Hindlimb muscle (tissue), 1 donor: ENCODE results near the gene CADPS. TPM values are rescaled to one million over a fixed set of nuclear protein-coding genes. Genes with fewer than 3 reads are reported as not detected.
A peak's percentile ranks its signal among the peaks of the same experiment; 100 is the strongest.

ENCODE experiments used
- DNase-seq: peaks from one replicate; pipeline ENCODE4 v3.0.0-alpha.2; 2013
- polyA plus RNA-seq: library from polyadenylated mRNA; unstranded; fragments of 120-200 nt; gene quantifications from one replicate; pipeline ENCODE4 v1.2.1, GENCODE V29; 2013; ENCODE audit not compliant: insufficient read length

CADPS gene
- 1.4 TPM for polyA plus RNA-seq

DNA sequence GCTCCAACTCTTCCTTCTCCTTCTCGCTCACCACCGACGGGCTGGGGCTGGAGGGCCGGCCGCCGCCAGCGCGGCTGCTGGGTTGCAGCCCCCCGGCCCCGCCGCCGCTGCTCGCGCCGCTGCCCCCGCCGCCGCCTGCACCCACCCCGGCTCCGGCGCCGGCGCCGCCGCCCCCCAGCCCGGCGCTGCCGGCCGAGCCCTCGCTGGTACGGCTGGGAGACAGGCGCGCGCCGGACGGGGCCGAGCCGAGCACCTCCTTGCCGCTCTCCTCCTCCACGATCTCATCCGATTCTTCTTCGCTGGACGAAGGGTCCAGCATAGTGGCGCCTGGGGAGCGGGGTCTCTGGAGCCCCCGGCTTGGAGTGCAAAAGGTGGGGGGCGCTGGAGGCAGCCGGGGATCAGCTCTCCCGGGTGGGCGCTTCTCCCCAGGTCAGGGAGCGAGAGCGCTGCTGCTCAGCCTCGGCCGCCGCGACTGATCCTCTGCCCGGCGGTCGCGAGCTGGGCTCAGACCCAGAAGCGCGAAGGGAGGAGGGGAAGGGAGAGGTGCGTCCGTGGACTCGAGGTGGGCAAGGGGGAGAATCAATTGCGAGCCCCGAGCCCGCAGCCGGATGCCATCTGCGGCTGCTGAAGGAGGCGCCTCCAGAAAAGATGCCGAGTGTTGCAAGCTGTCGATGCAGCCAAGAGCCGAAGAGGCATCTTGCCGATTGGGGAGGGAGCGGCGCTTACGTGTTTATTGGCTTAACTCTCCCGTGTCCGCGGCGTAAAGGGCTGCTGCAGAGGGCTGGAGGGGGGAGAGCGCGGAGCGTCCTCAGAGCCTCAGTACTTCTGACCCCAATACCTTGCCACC, at the start of gene CADPS:
CADPS (minus strand) TSS at position 706 of the 847 bp plus-strand sequence; CDS start at position 319, 387 bp downstream.
- no peak for DNase-seq

DNA sequence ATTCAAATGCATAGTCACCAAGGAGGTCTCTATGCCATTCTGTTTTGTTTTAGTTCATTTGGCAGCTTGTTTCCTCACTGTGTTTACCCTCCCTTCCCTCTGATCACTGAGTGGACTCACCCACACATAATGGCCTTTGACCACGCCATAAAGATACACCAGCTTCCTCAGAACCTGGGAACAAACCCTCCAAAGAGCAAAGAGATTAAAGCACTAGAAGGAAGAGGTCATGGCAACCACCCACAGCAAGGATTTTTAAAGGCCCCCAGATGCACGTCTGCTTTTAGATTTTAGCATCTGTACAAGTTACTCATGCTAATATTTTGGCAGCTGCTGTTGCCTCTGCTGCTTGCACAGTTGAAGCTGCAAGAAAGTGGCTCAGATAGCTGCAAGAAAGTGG, 47.9 kb upstream of the CADPS start:
- DNase-seq: peak; percentile 9

DNA sequence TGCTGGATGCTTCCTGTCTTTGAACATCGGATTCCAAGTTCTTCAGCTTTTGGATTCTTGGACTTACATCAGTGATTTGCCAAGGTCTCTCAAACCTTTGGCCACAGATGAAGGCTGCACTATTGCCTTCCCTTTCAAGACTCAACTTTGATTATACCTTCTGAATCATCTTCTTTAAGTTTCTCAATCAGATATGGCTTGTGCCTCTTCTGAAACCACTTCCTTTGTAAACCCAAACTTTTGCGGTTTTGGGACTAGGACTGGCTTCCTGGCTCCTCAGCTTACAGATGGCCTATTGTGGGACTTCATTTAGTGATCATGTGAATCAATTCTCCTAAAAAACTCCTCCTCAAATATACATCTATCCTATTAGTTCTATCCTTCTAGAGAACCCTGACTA, 47.1 kb upstream of the CADPS start:
- no peak for DNase-seq

DNA sequence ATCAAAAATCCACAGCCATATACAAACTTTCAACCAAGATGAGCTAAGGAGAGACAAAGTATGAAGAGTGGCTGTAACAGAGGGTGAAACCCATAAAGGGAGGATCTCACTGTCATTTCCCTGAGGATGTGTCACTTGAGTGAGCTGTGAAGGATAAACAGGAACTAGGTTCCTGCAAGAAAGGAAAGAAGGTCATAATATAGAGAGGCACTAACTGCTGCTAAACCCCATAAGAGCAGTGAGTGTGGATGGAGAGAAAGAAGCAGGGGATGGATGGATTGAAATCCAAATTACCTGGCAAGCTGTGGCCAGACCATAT, 45.2 kb upstream of the CADPS start:
- no peak for DNase-seq

DNA sequence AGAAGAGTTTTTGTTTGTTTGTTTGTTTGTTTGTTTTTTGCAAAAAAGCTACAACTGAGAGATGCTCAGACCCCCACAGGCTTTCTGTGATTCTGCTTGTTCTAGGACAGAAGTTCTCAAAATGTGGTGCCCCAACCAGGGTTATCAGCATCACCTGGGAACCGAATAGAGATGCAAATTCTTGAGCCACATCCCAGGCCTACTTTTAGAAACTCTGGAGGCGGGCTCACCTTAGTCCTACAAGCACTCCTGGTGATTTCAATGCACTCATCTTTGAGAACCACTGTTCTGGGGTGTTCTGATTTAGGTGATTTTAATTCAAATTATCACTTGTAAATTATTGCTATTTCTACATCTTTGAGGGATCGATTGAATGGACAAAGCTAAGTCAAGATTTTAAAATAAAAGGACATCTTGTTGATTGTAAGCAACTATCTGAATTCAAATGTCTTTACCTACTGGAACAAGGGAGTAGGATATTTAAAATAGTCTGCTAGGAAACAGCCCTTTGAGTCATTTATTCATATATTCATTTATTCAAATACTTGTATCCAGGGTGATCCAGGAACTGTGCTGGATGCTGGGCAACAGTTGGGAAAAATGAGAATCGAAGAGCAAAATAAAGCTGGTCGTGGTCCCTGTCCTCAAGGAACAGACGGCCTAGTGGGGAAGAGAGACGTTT, 44.7 kb upstream of the CADPS start:
- DNase-seq: no peak

DNA sequence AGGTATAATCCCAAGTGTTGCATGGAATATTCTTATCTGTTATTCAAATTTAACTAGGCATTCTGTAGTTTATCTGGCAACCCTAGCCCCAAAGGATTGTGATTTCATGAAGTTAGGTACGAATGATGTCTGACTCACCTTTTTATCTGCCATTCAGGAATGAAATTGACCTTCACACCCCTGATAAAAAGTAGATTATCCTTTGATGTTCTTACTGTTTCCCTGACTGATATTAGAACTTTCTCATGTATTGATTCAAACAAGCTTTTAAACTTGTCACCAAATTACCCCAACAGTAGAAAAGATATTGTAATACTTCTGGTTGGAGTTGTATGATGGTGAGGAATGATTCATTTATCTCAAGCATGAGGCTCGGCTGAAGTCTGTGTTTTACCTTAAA, 43.6 kb upstream of the CADPS start:
- no peak for DNase-seq

DNA sequence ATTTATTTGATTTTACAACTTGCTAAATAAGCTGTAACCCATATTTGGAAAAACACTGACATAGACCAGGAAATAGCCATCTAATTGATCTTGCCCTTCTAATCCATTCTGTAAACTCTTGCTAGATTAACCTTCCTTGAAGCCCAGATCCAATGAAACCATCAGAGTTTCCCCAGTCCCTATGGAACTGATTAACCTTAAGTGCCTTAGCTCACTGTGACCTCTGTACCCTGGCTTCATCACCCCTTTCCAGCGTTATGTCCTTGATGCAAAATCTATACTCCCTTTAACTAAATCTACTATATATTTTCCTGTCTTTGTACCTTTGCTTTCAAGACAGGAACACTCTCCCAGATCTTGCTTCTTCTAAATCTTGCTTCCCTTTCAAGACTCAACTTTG, 42.9 kb upstream of the CADPS start:
- DNase-seq: no peak

DNA sequence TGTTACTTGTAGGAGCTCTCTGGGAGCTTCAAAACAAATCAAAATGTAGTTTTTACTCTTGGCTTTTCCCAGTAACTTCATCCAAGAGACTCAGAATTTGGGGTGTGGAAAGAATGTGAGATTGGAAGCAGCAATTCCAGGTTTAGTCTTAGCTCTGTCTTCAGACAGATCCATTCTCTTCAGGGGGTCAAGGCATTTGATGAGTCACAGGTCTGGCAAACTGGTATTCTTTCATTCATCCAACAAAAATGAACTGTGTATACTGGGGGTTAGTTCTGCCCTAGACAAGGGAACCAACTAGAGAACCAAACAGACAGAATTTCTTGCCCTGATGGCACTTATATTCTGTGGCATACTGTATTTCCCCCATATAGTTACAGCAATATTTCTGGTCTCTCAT, 36.3 kb upstream of the CADPS start:
- DNase-seq: no peak

DNA sequence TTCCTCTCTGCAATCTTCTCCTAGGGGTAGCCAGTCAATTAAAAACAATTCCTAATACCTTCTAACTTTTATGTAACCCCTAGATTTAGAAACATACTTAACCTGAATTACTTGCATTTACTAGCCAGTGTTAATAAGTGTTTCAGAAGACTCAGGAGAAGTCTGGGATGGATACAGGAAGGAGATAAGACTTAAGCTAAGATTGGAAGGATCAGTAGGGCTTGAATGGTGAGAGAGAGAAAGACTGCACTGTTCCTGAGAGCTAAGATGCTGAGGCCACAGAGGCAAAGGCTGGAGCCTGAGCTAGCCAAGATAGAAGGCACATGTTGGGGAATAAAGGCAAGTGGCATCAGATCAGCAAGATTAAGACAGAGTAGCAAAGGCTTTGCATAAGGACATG, 30.1 kb upstream of the CADPS start:
- no peak for DNase-seq

DNA sequence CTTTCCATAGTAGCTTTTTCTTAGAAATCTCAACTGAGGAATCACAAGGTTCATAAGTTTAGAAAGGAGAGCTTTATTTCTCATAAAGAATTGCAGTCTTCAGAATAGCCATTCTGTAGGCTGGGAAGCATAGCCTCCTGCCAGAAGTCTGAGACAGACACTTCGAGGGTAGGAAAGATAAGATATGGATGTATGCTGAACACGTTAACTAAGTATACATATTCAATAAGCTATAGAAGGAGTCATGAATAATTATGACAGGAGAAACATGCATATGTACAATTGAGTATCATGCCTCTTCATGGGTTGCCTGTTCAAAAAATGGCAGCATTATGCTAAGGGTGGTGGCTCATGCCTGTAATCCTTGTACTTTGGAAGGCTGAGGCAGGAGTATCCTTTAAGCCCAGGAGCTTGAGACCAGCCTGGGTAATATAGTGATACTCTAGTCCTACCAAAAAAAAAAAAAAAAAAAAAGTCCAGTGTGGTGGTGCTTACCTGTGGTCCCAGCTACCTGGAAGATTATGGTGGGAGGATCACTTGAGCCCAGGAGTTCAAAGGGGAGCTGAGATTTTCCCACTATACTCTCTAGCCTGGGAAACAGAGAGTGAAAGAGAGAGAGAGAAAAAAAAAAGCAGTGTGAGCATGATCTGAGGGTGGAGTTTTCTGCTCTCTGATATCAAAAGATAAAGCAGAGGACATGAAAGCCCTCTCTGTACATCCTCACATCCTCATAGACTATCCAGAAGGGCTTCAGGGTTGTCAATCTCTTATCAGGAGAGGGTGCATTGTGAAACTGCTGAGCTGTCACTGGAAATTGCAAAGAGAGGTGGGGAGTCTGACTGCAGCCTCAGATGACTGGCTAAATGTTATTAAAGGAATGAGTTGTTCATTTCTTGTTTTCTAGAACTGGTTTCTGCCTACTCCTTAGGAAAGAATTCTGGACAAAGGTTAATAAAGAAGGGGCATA, 23.6 kb upstream of the CADPS start:
- no peak for DNase-seq

DNA sequence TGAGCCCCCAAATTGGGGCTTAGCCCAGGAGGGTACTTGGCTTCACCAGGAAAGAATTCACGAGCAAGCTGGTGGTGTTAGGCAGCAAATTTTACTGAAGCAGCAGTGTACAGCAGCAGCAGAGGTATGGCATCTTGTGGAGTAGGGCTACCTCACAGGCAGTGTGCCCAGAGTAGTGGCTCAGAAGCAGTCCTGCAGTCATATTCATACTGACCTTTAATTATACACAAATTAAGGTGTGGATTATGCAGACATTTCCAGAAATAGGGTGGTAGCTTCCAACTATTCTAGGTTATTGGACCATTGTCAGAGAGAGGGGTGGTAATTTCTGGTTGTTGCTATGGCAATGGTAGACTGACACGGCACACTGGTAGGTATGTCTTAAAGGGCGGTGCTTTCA, 20.7 kb upstream of the CADPS start:
- DNase-seq: no peak

DNA sequence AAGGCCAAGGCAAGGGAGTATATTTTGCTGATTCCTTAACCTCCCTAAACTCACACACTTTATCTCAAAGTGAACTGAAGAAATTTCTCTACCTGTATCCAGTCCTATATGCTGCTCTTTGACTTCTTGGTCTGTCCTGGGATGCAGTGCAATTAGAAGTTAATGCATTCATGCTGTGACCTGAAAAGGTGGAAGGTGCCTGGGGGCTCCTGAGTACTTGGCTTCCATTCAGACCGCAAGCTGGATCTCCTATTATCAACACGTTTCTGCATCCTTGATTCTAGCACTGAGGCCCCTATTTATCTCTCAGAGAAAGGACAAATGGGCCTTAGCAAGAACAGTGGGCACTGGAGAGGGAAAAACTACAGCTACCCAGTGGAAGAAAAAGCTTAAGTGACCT, 17.7 kb upstream of the CADPS start:
- no peak for DNase-seq

DNA sequence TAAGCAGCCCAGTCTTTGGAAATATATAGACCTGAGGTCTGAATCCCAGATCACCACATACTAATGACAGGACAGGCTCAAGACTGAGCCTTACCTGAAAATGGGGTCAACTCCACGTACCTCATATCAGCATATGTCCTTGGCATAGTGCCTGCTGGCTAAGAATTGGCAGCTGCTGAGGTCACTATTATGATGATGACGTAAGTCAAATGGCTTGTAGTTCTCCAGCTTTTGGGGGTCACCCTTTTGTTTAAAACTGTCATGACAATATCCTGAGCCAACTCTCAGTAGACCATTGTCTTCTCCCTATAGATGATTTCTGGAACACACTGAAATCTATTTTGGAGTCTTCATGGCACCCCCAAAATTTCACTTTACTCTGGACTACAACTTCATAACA, 16.8 kb upstream of the CADPS start:
- no peak for DNase-seq

DNA sequence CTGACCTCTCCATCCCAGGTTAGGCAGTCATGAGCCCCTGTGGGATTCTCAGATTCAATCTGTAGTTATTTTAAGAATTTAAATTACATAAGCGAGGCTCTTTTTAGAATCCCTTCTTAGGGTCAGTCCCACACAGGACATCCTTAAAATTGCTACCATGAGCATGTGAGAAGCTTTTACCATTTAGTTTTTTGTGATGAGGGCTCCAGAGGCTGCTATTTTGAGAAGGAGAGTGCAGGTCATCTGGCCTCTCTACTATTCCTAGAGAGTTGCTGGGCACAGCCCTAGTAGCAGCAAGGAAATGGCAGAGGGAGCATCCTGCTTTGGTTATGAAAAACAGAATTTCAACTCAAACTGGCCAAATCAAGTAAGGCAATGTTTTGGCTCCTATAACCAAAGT, 13.6 kb upstream of the CADPS start:
- DNase-seq: no peak

DNA sequence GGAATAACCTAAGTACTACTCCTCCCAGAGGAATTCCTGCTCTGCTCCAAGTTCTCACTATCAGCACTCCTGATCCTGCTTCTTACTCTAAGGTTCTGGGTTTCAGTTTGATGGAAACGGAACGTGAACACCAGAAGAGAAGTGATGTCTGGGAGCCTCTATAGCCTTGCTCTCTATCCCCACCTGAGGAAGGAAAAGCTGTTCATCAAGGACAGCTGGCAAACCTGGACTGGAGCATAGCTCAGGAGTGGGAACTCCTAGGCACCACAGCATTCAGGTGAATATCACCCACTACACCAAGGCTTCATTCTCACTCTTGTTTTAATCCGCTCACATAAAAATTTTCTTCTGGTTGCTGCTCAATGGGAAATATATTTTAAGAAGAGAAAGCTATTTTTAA, 13.0 kb upstream of the CADPS start:
- no peak for DNase-seq

DNA sequence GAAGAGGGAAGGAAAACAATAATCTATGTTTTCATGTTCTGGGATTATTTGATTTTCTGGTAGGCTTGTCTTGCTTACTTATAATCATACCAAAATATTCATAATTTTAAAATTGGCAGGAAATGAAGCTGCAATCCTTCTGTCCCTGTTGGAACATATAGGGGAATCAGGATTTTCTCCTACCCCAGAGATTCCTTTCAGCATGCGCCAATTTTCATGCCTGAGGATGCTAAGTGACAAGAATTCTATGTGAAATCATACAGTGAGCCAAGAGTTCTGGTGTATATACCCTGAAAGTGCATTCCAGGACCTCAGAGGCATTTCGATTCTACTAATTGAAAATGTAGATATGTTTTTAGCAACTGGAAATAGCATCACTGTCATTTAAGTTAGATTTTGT, 9.9 kb upstream of the CADPS start:
- DNase-seq: no peak

DNA sequence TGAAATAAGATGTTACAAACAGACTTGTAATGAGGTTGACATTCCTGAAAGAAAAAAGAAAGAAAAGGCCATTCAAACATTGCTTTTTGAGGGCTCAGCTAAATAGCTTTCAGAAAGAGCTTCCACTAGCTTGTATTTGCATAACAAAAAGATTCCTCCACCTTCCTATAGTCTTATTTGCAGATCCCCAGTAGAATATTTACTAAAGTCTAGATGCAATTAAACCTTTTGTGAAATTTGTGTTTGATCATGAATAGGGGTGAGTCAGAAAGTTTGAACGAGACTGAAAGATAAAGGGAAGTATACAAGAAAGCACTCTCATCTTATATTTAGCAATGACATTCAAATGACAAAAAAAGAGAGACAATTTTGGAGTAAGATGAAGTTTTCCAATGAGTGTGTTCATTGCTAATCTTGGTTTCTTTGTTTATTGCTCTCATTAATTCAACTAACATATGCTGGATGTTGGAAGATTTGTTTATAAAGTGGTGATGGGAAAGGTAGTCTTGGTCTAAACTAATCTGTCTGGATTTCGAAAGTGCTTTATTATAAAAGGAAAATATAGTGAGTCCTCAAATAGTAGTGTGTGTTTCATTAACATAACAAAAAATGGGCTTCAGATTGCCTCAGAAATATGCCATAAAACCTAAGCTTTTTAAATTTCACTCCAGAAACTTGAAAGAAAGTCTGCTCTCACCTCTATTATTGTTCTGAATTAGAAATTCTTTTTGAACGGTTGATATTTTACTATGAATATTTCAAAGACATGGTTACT, 9.1 kb upstream of the CADPS start:
- DNase-seq: no peak

DNA sequence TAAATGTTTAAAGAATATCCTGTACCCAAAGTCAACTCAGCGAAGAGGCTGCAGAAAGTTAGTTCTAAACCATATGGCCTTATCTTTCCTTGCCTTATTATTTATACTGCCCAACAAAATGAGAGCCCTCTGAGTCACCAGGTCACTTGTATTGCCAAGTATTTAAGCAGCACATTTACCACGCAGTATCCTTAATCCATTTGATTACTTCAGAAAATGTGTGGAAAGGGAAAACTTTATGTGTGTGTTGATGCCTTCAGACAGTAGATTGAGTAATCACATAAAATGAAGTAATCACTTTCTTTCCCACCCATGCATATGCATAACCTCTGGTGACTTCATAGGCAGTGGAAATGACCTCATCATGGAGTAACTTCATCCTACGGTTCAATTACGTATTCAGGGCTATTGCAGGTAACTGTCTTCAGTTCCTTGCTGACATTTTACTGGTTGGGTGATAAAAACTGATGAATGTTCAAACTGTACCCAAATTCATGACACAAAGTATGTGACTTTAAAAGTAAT, 7.5 kb upstream of the CADPS start:
- no peak for DNase-seq

DNA sequence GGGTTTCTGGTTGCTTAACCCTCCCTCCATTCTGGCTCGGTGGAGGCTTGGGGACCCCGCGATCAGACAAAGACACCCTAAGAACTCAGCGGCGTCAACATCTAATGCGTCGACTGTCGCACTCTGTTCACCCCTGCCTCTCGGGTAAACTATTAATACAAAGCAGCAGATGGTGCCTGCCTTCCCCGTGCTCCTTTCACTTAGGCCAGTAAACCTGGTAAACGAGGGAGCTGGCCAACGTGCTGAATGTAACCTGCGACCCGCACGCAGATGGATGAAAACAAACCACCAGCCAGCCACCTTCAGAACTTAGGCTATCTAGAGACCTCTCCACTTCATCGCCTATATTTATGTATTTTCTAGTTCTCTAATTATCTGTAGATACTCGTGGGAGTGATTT, 848 bp upstream of the CADPS start:
- DNase-seq: peak; percentile 23

DNA sequence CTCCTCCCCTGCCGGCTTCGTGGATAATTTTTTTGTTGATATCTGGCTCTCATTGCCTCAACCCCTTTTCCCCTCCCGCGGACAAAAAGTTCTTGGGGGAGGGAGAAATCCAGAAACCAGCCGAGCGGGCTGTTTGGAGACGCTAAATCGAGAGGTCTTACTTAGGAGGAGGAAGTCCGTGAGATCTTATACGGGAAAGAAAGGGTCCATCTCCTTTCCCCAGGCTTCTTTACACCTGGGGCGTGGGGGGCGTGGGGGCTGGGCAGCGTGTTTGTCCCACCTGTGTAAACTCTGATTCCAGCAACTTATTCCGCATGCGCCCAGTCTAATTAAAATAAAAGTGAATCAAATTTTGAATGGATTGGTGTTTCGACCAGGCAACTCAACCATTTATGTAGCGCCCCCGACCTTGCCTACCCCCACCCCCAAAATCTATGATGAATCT, 364 bp upstream of the CADPS start:
- no peak for DNase-seq

DNA sequence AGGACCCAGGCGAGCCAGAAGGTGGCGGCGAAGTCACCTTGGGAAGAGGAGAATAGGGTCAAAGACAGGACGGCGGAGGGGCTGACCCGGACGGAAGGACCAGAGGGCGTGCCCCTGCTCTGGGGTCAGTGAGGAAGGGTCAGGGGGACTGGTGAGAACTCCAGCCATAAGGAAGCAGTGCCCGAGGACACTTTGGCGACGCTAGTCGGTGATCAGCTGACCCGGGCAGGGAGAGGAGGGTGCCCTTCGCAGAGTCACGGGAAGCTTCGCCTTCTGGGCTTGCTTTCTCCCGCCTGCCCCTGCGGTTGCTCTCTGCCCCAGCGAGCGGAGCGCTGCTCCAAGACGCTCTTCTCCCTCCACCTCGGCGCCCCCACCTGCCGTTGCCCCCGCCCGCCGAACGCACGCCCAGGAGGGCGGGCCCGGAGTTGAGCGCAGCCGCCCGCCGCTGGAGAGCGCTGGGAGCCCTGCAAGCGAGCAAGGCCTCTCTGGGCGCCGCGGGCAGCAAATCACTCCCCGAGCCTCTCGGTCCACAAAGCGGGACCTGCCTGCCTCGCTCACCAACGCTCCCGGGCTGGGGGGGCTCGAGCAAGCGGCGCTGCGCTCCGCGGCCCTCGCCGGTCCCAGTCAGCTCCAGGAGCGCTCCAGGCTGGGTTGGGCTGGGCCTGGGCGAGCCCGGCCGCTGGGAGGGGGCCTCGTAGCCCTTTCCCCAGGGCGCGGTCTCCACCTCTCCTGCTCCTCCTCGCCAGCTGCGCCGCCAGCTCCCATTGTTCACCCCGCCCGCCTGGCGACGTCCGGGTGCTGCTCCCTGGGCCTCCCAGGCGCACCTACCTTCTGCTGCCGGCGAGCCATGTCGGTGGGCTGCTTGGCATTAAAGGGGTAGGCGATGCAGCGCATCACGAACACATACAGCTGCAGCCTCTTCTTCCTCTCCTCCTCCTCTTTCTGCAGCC, 1.2 kb downstream of the CADPS start:
- no peak for DNase-seq
